Measurements from ENCODE around the gene OR2J3.

The OR2J3 gene

GRCh38 chr6:29107758-29108157, at the start of gene OR2J3:
Gene OR2J3, plus strand, starts transcription at chr6:29108058. Its CDS starts 3,833 bp downstream, at chr6:29111891.
- Histone ChIP-seq H3K27ac (no peak within 1 kb of the TSS), H3K27me3 (replicated peaks) (no peaks in the 10 kb centered on the region), H3K36me3 (replicated peaks) (no peaks in the 10 kb centered on the region), H3K4me3 (ENCODE audit: low read depth, low read length) (no peak within 1 kb of the TSS)
- no peak for DNase-seq
- in situ Hi-C loops (cut with HindIII; ENCODE audit: low pct_ligation_motif_present, low sequenced_read_pairs), result no loop called here
- TF ChIP-seq CTCF (IDR thresholded peaks at IDR 0.05; ENCODE audit: low read depth, low read length, missing control alignments), result no peak

- peak; percentile 72 for TF ChIP-seq CTCF (IDR thresholded peaks at IDR 0.05; ENCODE audit: low read depth, low read length, missing control alignments)
- no peak overlapping the region for H3K27ac ChIP-seq
- no peaks in the 10 kb centered on the region for H3K27me3 ChIP-seq (replicated peaks)
- no peaks in the 10 kb centered on the region for H3K36me3 ChIP-seq (replicated peaks)
- in situ Hi-C loops (cut with HindIII; ENCODE audit: low pct_ligation_motif_present, low sequenced_read_pairs), result no loop called here
- peak; percentile 34 for DNase-seq
- no peak overlapping the region for H3K4me3 ChIP-seq (ENCODE audit: low read depth, low read length)
Measured at GRCh38 chr6:29071831-29072723, 35.8 kb upstream of the OR2J3 start.

GRCh38 chr6:29079203-29079602, 28.7 kb upstream of the OR2J3 start:
- H3K27me3 ChIP-seq (replicated peaks), result no peaks in the 10 kb centered on the region
- DNase-seq, result no peak
- H3K4me3 ChIP-seq (ENCODE audit: low read depth, low read length), result no peak overlapping the region
- in situ Hi-C loops (cut with HindIII; ENCODE audit: low pct_ligation_motif_present, low sequenced_read_pairs), result no loop called here
- H3K36me3 ChIP-seq (replicated peaks), result no peaks in the 10 kb centered on the region
- no peak for TF ChIP-seq CTCF (IDR thresholded peaks at IDR 0.05; ENCODE audit: low read depth, low read length, missing control alignments)
- no peak overlapping the region for H3K27ac ChIP-seq

GRCh38 chr6:29081312-29081711, 26.5 kb upstream of the OR2J3 start:
- TF ChIP-seq CTCF (IDR thresholded peaks at IDR 0.05; ENCODE audit: low read depth, low read length, missing control alignments), result no peak
- in situ Hi-C loops (cut with HindIII; ENCODE audit: low pct_ligation_motif_present, low sequenced_read_pairs), result no loop called here
- DNase-seq, result no peak
- no peak overlapping the region for H3K4me3 ChIP-seq (ENCODE audit: low read depth, low read length)
- no peaks in the 10 kb centered on the region for H3K36me3 ChIP-seq (replicated peaks)
- H3K27me3 ChIP-seq (replicated peaks), result no peaks in the 10 kb centered on the region
- H3K27ac ChIP-seq, result no peak overlapping the region

- no peak for TF ChIP-seq CTCF (IDR thresholded peaks at IDR 0.05; ENCODE audit: low read depth, low read length, missing control alignments)
- in situ Hi-C loops (cut with HindIII; ENCODE audit: low pct_ligation_motif_present, low sequenced_read_pairs), result no loop called here
- Histone ChIP-seq H3K4me3 (ENCODE audit: low read depth, low read length) (no peak overlapping the region), H3K36me3 (replicated peaks) (no peaks in the 10 kb centered on the region), H3K27me3 (replicated peaks) (no peaks in the 10 kb centered on the region), H3K27ac (no peak overlapping the region)
- DNase-seq, result no peak
Measured at GRCh38 chr6:29082457-29082856, 25.4 kb upstream of the OR2J3 start.

Measured in brain microvascular endothelial cell (primary cell).